Smooth muscle cell (in vitro differentiated cells): ENCODE data around the gene ZNF362. TPM values are rescaled to one million over a fixed set of nuclear protein-coding genes. Genes with fewer than 3 reads are reported as not detected.

ENCODE experiments used
- DNase-seq: peaks from one replicate; lab custom pipeline; 2025; ENCODE audit not compliant: unreplicated experiment; lab: John Stamatoyannopoulos, UW
- H2AFZ ChIP-seq: fragments of 200-600 bp; sonication (generic); 2 replicates; pipeline ENCODE4 v1.6.0; 2016; ENCODE audit warnings: antibody characterized with exemption, low read depth, mild to moderate bottlenecking
- H3F3A ChIP-seq: fragments of 200-600 bp; sonication (generic); 2 replicates; pipeline ENCODE4 v1.6.0; 2017; ENCODE audit warnings: antibody characterized with exemption, low read depth
- H3K27ac ChIP-seq: fragments of 200-600 bp; sonication (generic); 2 replicates; pipeline ENCODE4 v1.5.1; 2016; ENCODE audit warnings: low read depth, mild to moderate bottlenecking
- H3K27me3 ChIP-seq: fragments of 200-600 bp; sonication (generic); 2 replicates; pipeline ENCODE4 v1.6.1; 2016; ENCODE audit warnings: low read depth, mild to moderate bottlenecking
- H3K36me3 ChIP-seq: fragments of 200-600 bp; sonication (generic); 2 replicates; pipeline ENCODE4 v1.5.1; 2016; ENCODE audit warnings: low read depth
- H3K4me1 ChIP-seq: fragments of 200-600 bp; sonication (generic); 2 replicates; pipeline ENCODE4 v1.5.1; 2016; ENCODE audit warnings: low read depth
- H3K4me2 ChIP-seq: fragments of 200-600 bp; sonication (generic); 2 replicates; pipeline ENCODE4 v1.6.0; 2016; ENCODE audit warnings: mild to moderate bottlenecking
- H3K4me3 ChIP-seq: fragments of 200-600 bp; sonication (generic); 2 replicates; pipeline ENCODE4 v1.5.1; 2016; ENCODE audit warnings: mild to moderate bottlenecking
- H3K79me2 ChIP-seq: fragments of 200-600 bp; sonication (generic); 2 replicates; pipeline ENCODE4 v1.6.0; 2016; ENCODE audit warnings: low read depth, mild to moderate bottlenecking
- H3K9ac ChIP-seq: fragments of 200-600 bp; sonication (generic); 2 replicates; pipeline ENCODE4 v1.6.0; 2016; ENCODE audit warnings: low read depth
- H3K9me3 ChIP-seq: fragments of 200-600 bp; sonication (generic); replicated peaks from 2 replicates; pipeline ENCODE4 v1.5.1; 2016; ENCODE audit warnings: low read depth
- H4K20me1 ChIP-seq: fragments of 200-600 bp; sonication (generic); 2 replicates; pipeline ENCODE4 v1.6.0; 2016; ENCODE audit warnings: low read depth
- CTCF ChIP-seq: fragments of 200-600 bp; sonication (generic); IDR thresholded peaks from 2 replicates; pipeline ENCODE4 v1.5.1; 2017; ENCODE audit warnings: borderline replicate concordance, mild to moderate bottlenecking, antibody characterized with exemption; ENCODE audit not compliant: insufficient read depth, poor library complexity, severe bottlenecking
- WGBS: methylation state at CpG from one replicate; pipeline ENCODE4 v1.1.7; 2016; ENCODE audit warnings: low lambda C conversion rate; 5-methylcytosine and 5-hydroxymethylcytosine counted together
- polyA plus RNA-seq: library from polyadenylated mRNA; unstranded; fragments of >200 nt; fragmentation: Nextera tagmentation; extraction: Ambion mirVana; gene quantifications from 2 replicates; pipeline ENCODE4 v1.2.1, GENCODE V29; 2016
- total RNA-seq: library from RNA; depleted of rRNA; stranded (reverse); fragments of >200 nt; gene quantifications from 2 replicates; pipeline ENCODE4 v1.2.3, GENCODE V29; 2014

The ZNF362 gene
- total and polyA plus RNA-seq, 2 experiments from 2014 or later = 30.0 to 38.2 TPM

GRCh38 chr1:33270808-33271465 is 14.6 kb downstream of the ZNF362 start:
- Histone ChIP-seq H3K4me1 (no peaks in the 10 kb centered on the region), H3K4me2 (no peak overlapping the region), H3K9me3 (no peaks in the 10 kb centered on the region), H3K9ac (no peak overlapping the region), H3K4me3 (no peak overlapping the region), H3F3A (no peaks in the 10 kb centered on the region), H3K27ac (no peak overlapping the region), H3K36me3 (no peaks in the 10 kb centered on the region), H2AFZ (no peak overlapping the region), H4K20me1 (peaks cover 100% of the 10 kb centered on the region), H3K79me2 (peaks cover 52% of the 10 kb centered on the region), H3K27me3 (no peaks in the 10 kb centered on the region)
- DNase-seq = no peak
- 98% methylated on average over 7 of the region's 7 CpGs for WGBS
- no peak for TF ChIP-seq CTCF

- no peaks in the 10 kb centered on the region for H3K36me3 ChIP-seq
- no peak overlapping the region for H3K4me2 ChIP-seq
- no peaks in the 10 kb centered on the region for H3K4me1 ChIP-seq
- H3K4me3 ChIP-seq = no peak overlapping the region
- no peak for DNase-seq
- 97% methylated on average over 13 of the region's 13 CpGs for WGBS
- no peaks in the 10 kb centered on the region for H3F3A ChIP-seq
- peaks cover 93% of the 10 kb centered on the region for H4K20me1 ChIP-seq
- no peak overlapping the region for H3K9ac ChIP-seq
- no peak overlapping the region for H2AFZ ChIP-seq
- no peaks in the 10 kb centered on the region for H3K27me3 ChIP-seq
- TF ChIP-seq CTCF = no peak
- H3K27ac ChIP-seq = no peak overlapping the region
- peaks cover 46% of the 10 kb centered on the region for H3K79me2 ChIP-seq
- no peaks in the 10 kb centered on the region for H3K9me3 ChIP-seq
Measured at GRCh38 chr1:33271666-33272505, 15.6 kb downstream of the ZNF362 start.

- DNase-seq = no peak
- H3K9ac ChIP-seq = no peak overlapping the region
Measured at GRCh38 chr1:33272509-33272908, 16.2 kb downstream of the ZNF362 start.

More at GRCh38 chr1:33272509-33272908, 16.2 kb downstream of the ZNF362 start:
- H3K79me2 ChIP-seq = peaks cover 40% of the 10 kb centered on the region
- no peak overlapping the region for H3K4me3 ChIP-seq
- TF ChIP-seq CTCF = no peak
- H3K9me3 ChIP-seq = no peaks in the 10 kb centered on the region
- no peaks in the 10 kb centered on the region for H3K27me3 ChIP-seq
- H3K4me1 ChIP-seq = no peaks in the 10 kb centered on the region
- no peak overlapping the region for H3K27ac ChIP-seq
- H3F3A ChIP-seq = no peaks in the 10 kb centered on the region
- H2AFZ ChIP-seq = no peak overlapping the region
- no peaks in the 10 kb centered on the region for H3K36me3 ChIP-seq
- WGBS = 77% methylated on average over 3 of the region's 3 CpGs
- no peak overlapping the region for H3K4me2 ChIP-seq
- H4K20me1 ChIP-seq = peaks cover 87% of the 10 kb centered on the region
